ENCODE measurements around the gene EVPL.

Gene EVPL

DNA sequence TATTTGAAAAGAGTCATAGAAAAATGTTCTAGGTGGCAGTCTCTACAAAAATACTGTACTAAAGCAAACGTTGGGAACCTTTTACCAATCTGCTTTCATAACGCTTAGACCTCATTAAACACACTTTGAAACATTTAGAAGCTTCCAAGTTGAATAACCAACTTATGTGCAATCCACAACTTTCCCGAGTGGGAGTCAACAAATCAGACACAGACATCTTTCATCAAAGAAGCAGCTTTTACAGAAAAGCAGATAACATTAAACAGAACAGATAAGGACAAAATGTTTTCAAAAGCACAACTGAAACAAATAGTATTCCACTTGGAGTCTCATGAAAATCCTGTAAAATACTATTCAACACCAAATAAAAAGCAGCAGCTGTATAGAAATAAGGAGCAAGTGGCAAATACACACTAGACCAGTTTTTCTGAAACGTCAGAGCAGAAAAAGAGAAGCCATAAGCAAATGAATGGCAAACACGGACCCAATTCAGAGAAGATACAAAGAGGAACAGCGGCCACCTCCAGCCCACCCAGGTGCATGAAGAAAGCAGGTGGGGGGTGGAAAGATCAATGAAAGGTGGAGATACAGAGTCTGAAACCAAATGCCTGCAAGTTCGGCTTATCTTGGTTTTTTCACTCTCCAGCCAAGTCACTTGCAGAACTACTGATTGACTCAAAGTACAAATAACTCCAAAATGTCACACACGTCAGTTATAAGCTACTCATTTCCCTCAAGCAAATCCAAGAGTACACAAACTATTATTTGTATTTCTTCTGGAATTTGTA, 67.9 kb downstream of the EVPL start:
- no peak for DNase-seq (ENCODE audit: low spot score)
